ENCODE data around the gene SFRP5.

SFRP5 gene

GRCh38 chr10:97779975-97780374 is 8.2 kb upstream of the SFRP5 start:
- H3K4me3 ChIP-seq (ENCODE audit: low read depth, low read length): no peak overlapping the region
- DNase-seq (ENCODE audit: low read depth): no peak
- no peak for TF ChIP-seq CTCF (IDR thresholded peaks at IDR 0.05; ENCODE audit: control insufficient read depth, extremely low read depth, insufficient read depth)

- no peak for DNase-seq (ENCODE audit: low read depth)
- no peak for TF ChIP-seq CTCF (IDR thresholded peaks at IDR 0.05; ENCODE audit: control insufficient read depth, extremely low read depth, insufficient read depth)
- no peak overlapping the region for H3K4me3 ChIP-seq (ENCODE audit: low read depth, low read length)
Observed at GRCh38 chr10:97779492-97779891, 7.7 kb upstream of the SFRP5 start.

- no peak for TF ChIP-seq CTCF (IDR thresholded peaks at IDR 0.05; ENCODE audit: control insufficient read depth, extremely low read depth, insufficient read depth)
- DNase-seq (ENCODE audit: low read depth): no peak
- H3K4me3 ChIP-seq (ENCODE audit: low read depth, low read length): no peak overlapping the region
Observed at GRCh38 chr10:97778452-97779302, 6.9 kb upstream of the SFRP5 start.

- no peak overlapping the region for H3K4me3 ChIP-seq (ENCODE audit: low read depth, low read length)
- TF ChIP-seq CTCF (IDR thresholded peaks at IDR 0.05; ENCODE audit: control insufficient read depth, extremely low read depth, insufficient read depth): no peak
- DNase-seq (ENCODE audit: low read depth): no peak
Observed at GRCh38 chr10:97777143-97777542, 5.3 kb upstream of the SFRP5 start.

GRCh38 chr10:97774811-97775294 is 3.1 kb upstream of the SFRP5 start:
- no peak for TF ChIP-seq CTCF (IDR thresholded peaks at IDR 0.05; ENCODE audit: control insufficient read depth, extremely low read depth, insufficient read depth)
- H3K4me3 ChIP-seq (ENCODE audit: low read depth, low read length): no peak overlapping the region
- DNase-seq (ENCODE audit: low read depth): no peak

GRCh38 chr10:97773096-97773495 is 1.3 kb upstream of the SFRP5 start:
- TF ChIP-seq CTCF (IDR thresholded peaks at IDR 0.05; ENCODE audit: control insufficient read depth, extremely low read depth, insufficient read depth): no peak
- no peak overlapping the region for H3K4me3 ChIP-seq (ENCODE audit: low read depth, low read length)
- DNase-seq (ENCODE audit: low read depth): no peak

All from LNCaP clone FGC (cell line).